GM12878 (cell line): ENCODE data around the gene HIP1. TPM values are rescaled to one million over a fixed set of nuclear protein-coding genes. Genes with fewer than 3 reads are reported as not detected.
A peak's percentile ranks its signal among the peaks of the same experiment; 100 is the strongest.
"Not testable (repeated sequence)": the region's sequence is repeated elsewhere in the genome, so short reads cannot be mapped to it uniquely, and the experiment has no call there.

Source experiments
- ATAC-seq: fragments of 200-7000 bp; cut with Tn5 transposase; 3 replicates; pipeline ENCODE4 v1.9.1; 2020; ENCODE audit warnings: mild to moderate bottlenecking, moderate library complexity
- BruUV-seq: library from RNA; stranded (reverse); fragments of 400-500 nt; replicated peaks from 2 replicates; lab custom pipeline; 2021; lab: Mats Ljungman, UMichigan
- CTCF ChIA-PET: fragments of 300-600 bp; sonication (Branson Sonifier 250); formaldehyde crosslinking; extraction: SDS; loops from one replicate; lab custom pipeline; 2021; ENCODE audit warnings: inconsistent platforms; lab: Yijun Ruan, JAX
- POLR2A ChIA-PET: fragments of 350-600 bp; formaldehyde crosslinking; extraction: SDS; loops from one replicate; lab custom pipeline; 2021; ENCODE audit warnings: inconsistent platforms; lab: Charles Lee
- RAD21 ChIA-PET: fragments of 300-600 bp; sonication (Branson Sonifier 250); formaldehyde crosslinking; loops from one replicate; lab custom pipeline; 2023; ENCODE audit warnings: antibody characterized with exemption; ENCODE audit not compliant: unreplicated experiment; lab: Charles Lee
- SMC1A ChIA-PET: fragments of 300-600 bp; sonication (Branson Sonifier 250); formaldehyde crosslinking; loops from one replicate; lab custom pipeline; 2023; ENCODE audit not compliant: unreplicated experiment, uncharacterized antibody; lab: Charles Lee
- DNase-seq: peaks from one replicate; pipeline ENCODE4 v3.0.0-alpha.2; 2011; ENCODE audit warnings: low read depth, low spot score
- FAIRE-seq: peaks from 3 replicates; lab custom pipeline; 2011; peaks lifted over from hg19 to GRCh38; lab: Jason Lieb, UNC
- H2AFZ ChIP-seq: 2 replicates; pipeline ENCODE4 v1.6.0; 2011; ENCODE audit warnings: low read depth, low read length, control low read depth; ENCODE audit not compliant: control insufficient read depth
- H3K27ac ChIP-seq: 2 replicates; pipeline ENCODE4 v1.5.1; 2011; ENCODE audit warnings: control low read depth; ENCODE audit not compliant: control insufficient read depth, insufficient read depth
- H3K27me3 ChIP-seq, 2 experiments: replicated peaks in 1 of 2; 2 replicates each; pipeline versions ENCODE4 v1.6.0 to v1.6.1; 2011; ENCODE audit warnings: low read length in 1 of 2; ENCODE audit not compliant: control insufficient read depth in 2 of 2, insufficient read depth in 2 of 2
- H3K36me3 ChIP-seq, 2 experiments: 2 replicates each; pipeline ENCODE4 v1.5.1; 2011; ENCODE audit warnings: low read length in 1 of 2; ENCODE audit not compliant: control insufficient read depth in 2 of 2, insufficient read depth in 2 of 2
- H3K4me1 ChIP-seq: 2 replicates; pipeline ENCODE4 v1.6.1; 2011; ENCODE audit warnings: mild to moderate bottlenecking, low read length, moderate library complexity, mixed read lengths; ENCODE audit not compliant: control insufficient read depth, insufficient read depth
- H3K4me2 ChIP-seq: 2 replicates; pipeline ENCODE4 v1.6.0; 2011; ENCODE audit warnings: control low read depth; ENCODE audit not compliant: control insufficient read depth, insufficient read depth
- H3K4me3 ChIP-seq: fragments of 200-600 bp; sonication (generic); 2 replicates; pipeline ENCODE4 v1.5.1; 2016
- H3K79me2 ChIP-seq: 2 replicates; pipeline ENCODE4 v1.6.0; 2011; ENCODE audit warnings: low read length; ENCODE audit not compliant: control insufficient read depth, insufficient read depth
- H3K9ac ChIP-seq: 2 replicates; pipeline ENCODE4 v1.8.0; 2011; ENCODE audit warnings: low read length, control low read depth, mixed read lengths; ENCODE audit not compliant: control insufficient read depth, insufficient read depth
- H3K9me3 ChIP-seq: replicated peaks from 3 replicates; pipeline ENCODE4 v1.5.1; 2011; ENCODE audit warnings: mild to moderate bottlenecking, low read length; ENCODE audit not compliant: control insufficient read depth, insufficient read depth
- H4K20me1 ChIP-seq: 2 replicates; pipeline ENCODE4 v1.6.0; 2011; ENCODE audit not compliant: control insufficient read depth, insufficient read depth
- RAD21 ChIP-seq: IDR thresholded peaks from 2 replicates; pipeline ENCODE4 v1.6.1; 2011; ENCODE audit warnings: mild to moderate bottlenecking, low read depth, low read length, moderate library complexity; ENCODE audit not compliant: insufficient read depth
- RELA ChIP-seq: fragments of 450-650 bp; IDR thresholded peaks from 2 replicates; pipeline ENCODE4 v1.8.0; 2014; ENCODE audit warnings: borderline replicate concordance; ENCODE audit not compliant: partially characterized antibody
- SMC3 ChIP-seq: IDR thresholded peaks from 2 replicates; pipeline ENCODE4 v1.6.1; 2011; ENCODE audit warnings: low read length, improper control_type of control experiment, borderline replicate concordance
- YY1 ChIP-seq: IDR thresholded peaks from 2 replicates; pipeline ENCODE4 v1.6.1; 2011; ENCODE audit warnings: low read depth, mild to moderate bottlenecking, low read length
- WGBS: methylation state at CpG from one replicate; pipeline ENCODE4 v1.1.6; 2016; ENCODE audit warnings: low lambda C conversion rate; ENCODE audit not compliant: insufficient replicate concordance, insufficient coverage; ENCODE audit errors: missing lambda C conversion rate; 5-methylcytosine and 5-hydroxymethylcytosine counted together
- in situ Hi-C: fragments of 300-500 bp; cut with MboI; formaldehyde crosslinking; loops from 9 replicates; pipeline ENCODE4 v1.14.3; 2018; ENCODE audit warnings: mixed read lengths
- intact Hi-C: fragments of 100-400 bp; cut with micrococcal nuclease; formaldehyde crosslinking; loops from one replicate; pipeline ENCODE4 v1.14.2; 2022; ENCODE audit not compliant: unreplicated experiment
- polyA plus RNA-seq, 11 experiments: library from polyadenylated mRNA; depleted of rRNA in 4 of 11; unstranded in 6 of 11; stranded (reverse) in 5 of 11; fragments of >200 nt; fragmentation: Nextera tagmentation in 4 of 11; fragmentation: Illumina TruSeq in 1 of 11; extraction: Ambion mirVana in 4 of 11; extraction: Trizol in 1 of 11; gene quantifications; 1 replicate in 1 of 11; 2 replicates in 10 of 11; pipeline versions ENCODE4 v1.2.1 to v1.2.3, GENCODE V29; 2011 to 2016; ENCODE audit warnings: inconsistent platforms in 2 of 11, missing spikeins in 2 of 11, low read depth in 1 of 11
- total RNA-seq, 4 experiments: library from RNA; depleted of rRNA in 3 of 4; stranded (reverse); fragments of >200 nt in 3 of 4; fragmentation: Illumina TruSeq in 1 of 4; extraction: Trizol in 1 of 4; gene quantifications; 2 replicates each; pipeline versions ENCODE4 v1.2.1 to v1.2.3, GENCODE V29; 2013 to 2021
- TF ChIP-seq, protein P1 (sequence below): fragments of 450-650 bp; IDR thresholded peaks from 2 replicates; pipeline ENCODE4 v1.6.1; 2017; ENCODE audit warnings: mild to moderate bottlenecking, low read depth, inconsistent platforms; ENCODE audit not compliant: poor library complexity, severe bottlenecking
- TF ChIP-seq, protein P2 (sequence below), 3 experiments: IDR thresholded peaks in 2 of 3; conservative IDR thresholded peaks in 1 of 3; 2 replicates each; pipeline ENCODE4 v1.5.1; 2011; ENCODE audit warnings: low read depth in 3 of 3, low read length in 3 of 3, mild to moderate bottlenecking in 3 of 3, control low read depth in 2 of 3, moderate library complexity in 2 of 3, inconsistent platforms in 1 of 3, mixed read lengths in 1 of 3; ENCODE audit not compliant: control insufficient read depth in 2 of 3, insufficient read depth in 1 of 3; ENCODE audit errors: extremely low read depth in 1 of 3

The HIP1 gene
- total and polyA plus RNA-seq, 10 of the 15 experiments (the other 5 are each of a cell fraction or from before 2014, with no cell fraction given): 1.2 to 9.7 (median 3.2) TPM

- H3K36me3 ChIP-seq: no peaks in the 10 kb centered on the region
- BruUV-seq: no TSS peak
- peak; percentile 92 for ATAC-seq
- TF ChIP-seq, protein P1, sequence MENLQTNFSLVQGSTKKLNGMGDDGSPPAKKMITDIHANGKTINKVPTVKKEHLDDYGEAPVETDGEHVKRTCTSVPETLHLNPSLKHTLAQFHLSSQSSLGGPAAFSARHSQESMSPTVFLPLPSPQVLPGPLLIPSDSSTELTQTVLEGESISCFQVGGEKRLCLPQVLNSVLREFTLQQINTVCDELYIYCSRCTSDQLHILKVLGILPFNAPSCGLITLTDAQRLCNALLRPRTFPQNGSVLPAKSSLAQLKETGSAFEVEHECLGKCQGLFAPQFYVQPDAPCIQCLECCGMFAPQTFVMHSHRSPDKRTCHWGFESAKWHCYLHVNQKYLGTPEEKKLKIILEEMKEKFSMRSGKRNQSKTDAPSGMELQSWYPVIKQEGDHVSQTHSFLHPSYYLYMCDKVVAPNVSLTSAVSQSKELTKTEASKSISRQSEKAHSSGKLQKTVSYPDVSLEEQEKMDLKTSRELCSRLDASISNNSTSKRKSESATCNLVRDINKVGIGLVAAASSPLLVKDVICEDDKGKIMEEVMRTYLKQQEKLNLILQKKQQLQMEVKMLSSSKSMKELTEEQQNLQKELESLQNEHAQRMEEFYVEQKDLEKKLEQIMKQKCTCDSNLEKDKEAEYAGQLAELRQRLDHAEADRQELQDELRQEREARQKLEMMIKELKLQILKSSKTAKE: peak; percentile 24
- TF ChIP-seq, protein P2, sequence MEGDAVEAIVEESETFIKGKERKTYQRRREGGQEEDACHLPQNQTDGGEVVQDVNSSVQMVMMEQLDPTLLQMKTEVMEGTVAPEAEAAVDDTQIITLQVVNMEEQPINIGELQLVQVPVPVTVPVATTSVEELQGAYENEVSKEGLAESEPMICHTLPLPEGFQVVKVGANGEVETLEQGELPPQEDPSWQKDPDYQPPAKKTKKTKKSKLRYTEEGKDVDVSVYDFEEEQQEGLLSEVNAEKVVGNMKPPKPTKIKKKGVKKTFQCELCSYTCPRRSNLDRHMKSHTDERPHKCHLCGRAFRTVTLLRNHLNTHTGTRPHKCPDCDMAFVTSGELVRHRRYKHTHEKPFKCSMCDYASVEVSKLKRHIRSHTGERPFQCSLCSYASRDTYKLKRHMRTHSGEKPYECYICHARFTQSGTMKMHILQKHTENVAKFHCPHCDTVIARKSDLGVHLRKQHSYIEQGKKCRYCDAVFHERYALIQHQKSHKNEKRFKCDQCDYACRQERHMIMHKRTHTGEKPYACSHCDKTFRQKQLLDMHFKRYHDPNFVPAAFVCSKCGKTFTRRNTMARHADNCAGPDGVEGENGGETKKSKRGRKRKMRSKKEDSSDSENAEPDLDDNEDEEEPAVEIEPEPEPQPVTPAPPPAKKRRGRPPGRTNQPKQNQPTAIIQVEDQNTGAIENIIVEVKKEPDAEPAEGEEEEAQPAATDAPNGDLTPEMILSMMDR (IDR thresholded peaks at IDR 0.05 in 2 of 3, conservative IDR thresholded peaks at IDR 0.05 in 1 of 3; ENCODE audit: control insufficient read depth in 2 of 3, extremely low read depth in 1 of 3, insufficient read depth in 1 of 3, low read depth in 3 of 3, low read length in 3 of 3): peak; percentile 72 to 80 (median 73)
- TF ChIP-seq RELA (no peak), YY1 (0 out of 2 replicates have a peak, but pooled peaks have one; percentile 12), SMC3 (peak; percentile 96), RAD21 (peak; percentile 94)
- TF ChIP-seq, all 136 proteins: peak for 5
- Histone ChIP-seq H3K27ac (no peak overlapping the region), H4K20me1 (no peaks in the 10 kb centered on the region), H3K79me2 (no peaks in the 10 kb centered on the region), H3K9ac (no peak overlapping the region), H3K9me3 (no peaks in the 10 kb centered on the region; the same call in 2 of the 3 replicates), H3K4me1 (no peaks in the 10 kb centered on the region), H2AFZ (no peak overlapping the region), H3K27me3 (no peaks in the 10 kb centered on the region), H3K4me3 (no peak overlapping the region), H3K4me2 (no peak overlapping the region)
- RAD21 ChIA-PET: interaction anchor here (0.6 to 2.0 kb wide), 22 partner anchors 9 to 314 kb away, joined by 3 to 17 read pairs (median 4); partner anchors contain the start of gene HIP1
- no peak for FAIRE-seq
- 50% methylated on average over 2 of the region's 2 CpGs for WGBS
- intact Hi-C loops: loop anchor here (5.0 kb wide), 1 partner anchor 120 kb away; no protein-coding TSS in a partner anchor
- CTCF ChIA-PET: interaction anchor here (0.6 to 4.0 kb wide), 31 partner anchors 8 to 692 kb away, joined by 3 to 24 read pairs (median 4); partner anchors contain the start of genes HIP1 and RCC1L
- in situ Hi-C loops: loop anchor here (25.0 kb wide), 1 partner anchor 700 kb away; the partner anchor contains the start of gene RCC1L
- POLR2A ChIA-PET: no interaction called here
- SMC1A ChIA-PET: interaction anchor here (0.5 to 2.4 kb wide), 20 partner anchors 9 to 689 kb away, joined by 3 to 14 read pairs (median 4); partner anchors contain the start of genes CCL26 and RCC1L
- peak; percentile 40 for DNase-seq
Measured at GRCh38 chr7:75762350-75762917, 23.7 kb upstream of the HIP1 start.

- not testable (repeated sequence) for H3K27me3 ChIP-seq
- in situ Hi-C loops: loop anchor here (25.0 kb wide), 1 partner anchor 700 kb away; the partner anchor contains the start of gene RCC1L
Measured at GRCh38 chr7:75761801-75762200, 23.1 kb upstream of the HIP1 start.

More at GRCh38 chr7:75761801-75762200, 23.1 kb upstream of the HIP1 start:
- H3K4me2 ChIP-seq, H3K9ac ChIP-seq, POLR2A ChIA-PET, H4K20me1 ChIP-seq, H3K27ac ChIP-seq, H3K4me1 ChIP-seq, H3K79me2 ChIP-seq, FAIRE-seq, H2AFZ ChIP-seq, H3K4me3 ChIP-seq, BruUV-seq, H3K9me3 ChIP-seq, DNase-seq, H3K36me3 ChIP-seq: not testable (repeated sequence)
- ChIA-PET RAD21 (interaction anchor here (0.6 to 2.0 kb wide), 16 partner anchors 8 to 259 kb away, joined by 3 to 17 read pairs (median 5); partner anchors contain the start of gene HIP1), CTCF (interaction anchor here (0.8 to 4.0 kb wide), 22 partner anchors 10 to 691 kb away, joined by 3 to 24 read pairs (median 4); partner anchors contain the start of gene HIP1), SMC1A (interaction anchor here (0.6 to 2.4 kb wide), 16 partner anchors 8 to 684 kb away, joined by 3 to 14 read pairs (median 4); no protein-coding TSS in a partner anchor)
- 69% methylated on average over 3 of the region's 3 CpGs for WGBS
- peak; percentile 42 for ATAC-seq
- intact Hi-C loops: loop anchor here (5.0 kb wide), 1 partner anchor 120 kb away; no protein-coding TSS in a partner anchor
